Activated CD4-positive, alpha-beta T cell treated with anti-CD3 and anti-CD28 coated beads for 48 hours (primary cell): ENCODE data around the gene PCSK6.
"Not testable (repeated sequence)": the region's sequence is repeated elsewhere in the genome, so short reads cannot be mapped to it uniquely, and the experiment has no call there.

Experiments used
- DNase-seq: peaks from one replicate; pipeline ENCODE4 v3.0.0-alpha.2; 2020

The PCSK6 gene

GRCh38 chr15:101394654-101395053 is 94.9 kb downstream of the PCSK6 start:
- DNase-seq, result no peak

DNA sequence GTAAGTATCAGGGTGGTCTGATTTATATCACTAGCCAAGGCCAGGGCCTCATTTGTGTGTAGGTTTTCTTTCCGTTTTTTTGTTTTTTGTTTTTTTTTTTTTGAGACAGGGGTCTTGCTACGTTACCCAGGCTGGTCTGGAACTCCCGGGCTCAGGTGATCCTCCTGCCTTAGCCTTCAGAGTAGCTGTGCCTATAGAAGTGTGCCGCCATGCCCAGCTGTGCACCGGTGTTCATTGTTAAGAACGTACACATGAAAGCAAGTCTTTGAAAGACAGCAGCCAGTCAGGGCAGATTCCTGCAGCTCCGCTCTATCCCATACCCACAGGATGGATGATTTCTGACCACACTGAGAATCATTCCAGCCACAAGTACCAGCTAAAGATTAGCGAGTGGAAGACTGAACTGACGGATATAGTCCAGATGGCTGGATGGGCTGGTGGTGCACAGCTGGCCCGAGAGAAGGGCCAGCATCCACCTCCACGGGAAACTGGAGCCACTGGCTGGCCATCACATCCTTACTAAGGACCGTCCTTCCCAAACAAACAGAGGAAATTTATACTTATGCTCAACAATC is 95.4 kb downstream of the PCSK6 start:
- no peak for DNase-seq

DNA sequence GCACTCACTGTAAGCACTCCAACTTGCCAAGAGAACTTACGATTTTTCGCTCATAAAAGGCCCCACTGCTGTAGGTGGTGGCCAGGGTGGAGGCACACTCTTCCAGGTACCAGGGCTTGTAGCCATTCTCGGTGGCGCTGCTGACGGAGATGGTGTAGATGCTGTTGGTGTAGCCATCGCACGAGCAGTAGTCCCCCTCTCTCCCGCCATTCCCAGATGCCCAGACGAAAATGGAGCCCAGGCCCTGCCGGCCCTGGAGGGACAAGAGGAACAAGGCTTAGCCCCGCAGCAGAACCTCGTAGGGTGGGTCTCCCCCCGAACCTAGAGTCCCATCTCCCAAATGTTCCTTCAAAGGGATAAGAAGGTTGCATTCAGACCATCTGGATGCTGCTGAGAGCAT is 96.3 kb downstream of the PCSK6 start:
- DNase-seq, result no peak

DNA sequence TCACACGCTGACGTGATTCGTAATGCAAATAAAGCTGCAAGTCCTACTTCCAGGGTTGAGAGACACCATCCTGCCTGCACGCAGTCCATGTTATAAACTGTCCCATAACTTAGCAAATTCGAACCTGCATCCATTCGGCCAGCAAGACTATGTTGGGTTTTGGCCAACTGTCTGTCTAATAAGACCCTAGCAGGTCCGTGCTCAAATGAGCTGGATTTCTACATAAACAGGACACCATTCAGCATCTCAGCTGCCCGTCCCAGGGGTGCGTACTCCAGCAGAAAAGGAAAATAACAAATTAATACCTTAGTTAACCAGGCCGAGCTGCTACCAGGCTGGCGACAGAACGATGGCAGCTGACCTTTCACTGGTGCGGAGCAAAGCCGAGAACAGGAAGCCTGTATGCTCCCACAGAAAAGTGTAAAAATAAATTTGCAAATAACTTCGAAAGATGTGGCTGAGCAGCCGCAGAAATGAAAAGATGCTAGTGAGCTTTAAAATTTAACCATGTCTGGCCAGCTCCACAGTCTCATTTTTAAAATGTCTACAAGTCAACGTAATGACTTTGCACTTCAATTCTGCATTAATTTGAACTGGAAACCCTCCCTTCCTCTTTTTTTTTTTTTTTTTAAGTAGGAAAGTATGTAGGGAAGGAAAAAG is 97.4 kb downstream of the PCSK6 start:
- DNase-seq, result no peak

DNA sequence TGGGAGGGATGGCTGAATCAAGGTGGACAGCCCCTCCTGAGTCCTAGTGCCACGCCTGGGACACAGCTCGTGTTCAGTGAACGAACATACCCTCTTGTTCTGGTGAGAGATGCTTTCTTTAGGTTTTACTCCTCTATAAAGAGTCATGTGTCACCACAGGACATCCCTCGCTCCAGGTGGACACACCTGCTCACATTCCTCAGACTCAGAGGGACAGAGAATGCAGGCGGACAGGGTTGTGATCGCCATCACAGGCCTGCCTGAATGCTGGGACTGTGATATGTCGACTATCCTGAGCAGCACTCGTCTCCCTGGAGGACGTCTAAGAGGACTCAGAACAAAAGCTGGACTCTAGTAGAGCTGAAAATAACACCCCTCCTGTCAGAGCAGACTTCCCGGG is 98.1 kb downstream of the PCSK6 start:
- no peak for DNase-seq

DNA sequence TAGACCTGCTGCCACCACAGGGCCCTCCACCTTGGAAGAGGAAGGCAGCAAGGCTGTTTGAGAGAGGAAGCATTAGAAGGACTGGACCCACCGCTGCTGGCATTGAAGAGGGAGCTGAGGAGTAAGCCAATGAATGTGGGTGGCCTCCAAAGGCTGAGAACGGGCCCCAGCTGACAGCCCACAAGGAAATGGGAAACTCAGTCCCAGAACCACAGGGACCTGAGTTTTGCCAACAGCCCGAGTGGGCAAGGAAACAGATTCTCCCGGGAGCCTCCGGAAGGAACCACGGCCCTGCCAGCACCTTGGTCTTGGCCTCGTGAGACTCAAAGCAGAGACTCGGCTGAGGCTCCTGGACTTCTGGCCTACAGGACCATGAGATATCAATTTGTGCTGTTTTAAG is 99.0 kb downstream of the PCSK6 start:
- DNase-seq, result no peak

- DNase-seq, result no peak
Measured at GRCh38 chr15:101390060-101390459, 99.4 kb downstream of the PCSK6 start.

DNA sequence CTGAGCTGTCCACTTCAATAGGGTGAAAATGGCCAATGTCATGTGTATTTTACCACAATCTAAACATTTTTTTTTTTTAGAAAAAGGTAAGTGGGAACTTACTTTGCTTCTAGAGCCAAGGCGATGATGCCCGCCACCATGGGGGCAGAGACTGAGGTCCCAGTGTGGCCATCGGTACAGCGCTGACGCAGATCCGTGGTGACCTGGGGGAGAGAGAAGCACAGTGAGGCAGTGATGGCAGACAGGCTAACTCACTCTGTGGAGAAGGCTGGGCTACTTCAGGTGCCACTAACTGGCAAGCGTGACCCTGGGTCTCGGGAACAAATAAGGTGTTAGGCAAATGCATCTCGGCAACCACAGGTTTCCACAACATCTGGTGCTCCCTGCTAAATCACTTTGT is 100.1 kb downstream of the PCSK6 start:
- no peak for DNase-seq

DNA sequence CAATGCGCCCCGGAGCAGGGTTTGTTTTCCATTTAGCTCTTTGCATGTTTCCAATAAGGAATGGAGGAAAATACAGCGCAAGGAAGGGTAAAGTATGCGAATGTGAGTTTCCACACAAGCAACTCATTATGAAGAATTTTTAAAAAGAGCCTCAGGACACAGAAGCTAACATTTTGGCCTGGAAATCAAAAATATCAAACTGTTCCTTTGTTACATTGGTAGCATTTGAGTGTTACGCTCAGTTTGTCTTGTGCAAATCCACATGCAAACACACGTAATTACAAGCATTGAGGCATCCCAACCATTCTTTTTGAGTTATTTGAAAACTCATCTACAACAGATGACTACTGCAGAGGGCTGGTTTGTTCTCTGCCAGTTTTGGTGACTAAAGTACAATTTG is 101.5 kb downstream of the PCSK6 start:
- DNase-seq, result no peak

DNA sequence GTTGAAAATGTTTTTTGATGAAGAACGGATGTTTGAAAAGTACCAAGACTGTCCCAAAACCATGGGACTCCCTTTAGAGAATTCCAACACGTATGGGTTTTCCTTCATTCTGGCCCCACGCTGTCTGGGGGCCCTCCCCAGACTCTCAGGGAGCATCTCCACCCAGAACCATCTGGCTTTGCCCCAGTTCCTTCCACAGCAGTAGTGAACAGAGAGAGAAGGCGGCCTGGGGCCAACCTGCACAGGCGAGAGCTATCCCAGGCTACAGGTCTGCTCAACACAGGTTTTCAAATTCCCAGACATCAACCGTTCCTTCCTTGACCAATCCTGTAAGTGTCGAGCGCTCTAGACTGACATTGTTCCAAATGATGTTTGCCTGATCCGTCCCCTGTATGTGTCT is 101.9 kb downstream of the PCSK6 start:
- DNase-seq, result no peak

DNA sequence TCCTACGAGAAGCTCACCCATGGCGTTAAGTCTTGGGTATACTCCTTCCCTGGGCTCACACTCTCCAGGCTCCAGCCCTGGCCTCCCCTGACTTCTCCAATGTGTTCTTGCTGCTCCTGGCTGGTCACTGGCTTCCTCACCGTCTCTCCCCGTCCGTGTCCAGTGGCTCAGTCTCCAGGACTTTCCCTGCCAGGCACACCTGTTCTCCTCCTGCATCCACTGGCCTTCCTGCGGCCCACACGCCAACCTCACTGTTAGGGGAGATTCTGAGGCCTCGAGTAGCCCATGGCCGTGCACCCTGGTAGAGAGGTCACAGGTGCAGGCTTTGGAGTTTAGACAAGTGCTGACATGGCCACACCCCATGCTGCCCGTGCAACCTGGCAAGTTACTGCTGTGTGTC is 102.5 kb downstream of the PCSK6 start:
- DNase-seq, result no peak

DNA sequence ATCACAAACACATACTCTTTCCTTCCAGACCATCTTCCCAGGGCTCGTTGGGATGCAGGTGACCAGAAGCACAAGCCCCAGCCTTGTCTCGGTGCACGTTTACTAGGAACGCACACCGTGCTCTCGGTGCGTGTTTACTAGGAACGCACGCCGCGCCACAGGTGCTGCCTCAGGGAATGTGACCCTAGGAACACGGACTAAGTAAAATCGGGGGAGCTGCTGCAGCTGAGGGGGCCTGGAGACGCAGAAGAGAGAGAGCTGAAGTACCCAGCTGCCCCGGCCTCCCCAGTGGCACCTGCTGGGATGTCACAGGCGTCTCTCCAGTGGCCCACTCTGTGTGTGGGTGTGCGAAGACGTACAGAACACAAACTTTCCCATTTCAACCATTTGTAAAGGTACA is 103.5 kb downstream of the PCSK6 start:
- DNase-seq, result no peak

DNA sequence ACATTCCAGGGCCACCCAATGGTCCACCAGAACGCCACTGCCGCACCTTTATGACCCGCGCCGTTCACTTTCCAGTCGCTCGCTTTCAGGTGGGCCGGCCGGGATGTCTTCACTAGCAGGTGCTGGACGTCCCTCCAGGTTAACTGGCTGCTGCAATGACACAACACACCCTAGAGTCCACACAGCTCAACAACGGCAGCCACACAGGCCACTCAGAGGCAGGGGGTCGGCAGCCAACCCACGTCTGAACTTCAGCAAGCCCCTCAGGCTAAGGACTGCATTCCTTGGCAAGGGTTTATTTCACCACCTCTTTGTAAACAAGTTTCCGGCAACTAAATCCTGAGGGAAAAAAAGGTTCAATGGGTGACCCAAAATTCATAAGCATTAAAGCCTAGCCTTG is 105.2 kb downstream of the PCSK6 start:
- no peak for DNase-seq

GRCh38 chr15:101382544-101382943 is 107.0 kb downstream of the PCSK6 start:
- no peak for DNase-seq

GRCh38 chr15:101381671-101382212 is 107.8 kb downstream of the PCSK6 start:
- no peak for DNase-seq

GRCh38 chr15:101380146-101380545 is 109.4 kb downstream of the PCSK6 start:
- no peak for DNase-seq

DNA sequence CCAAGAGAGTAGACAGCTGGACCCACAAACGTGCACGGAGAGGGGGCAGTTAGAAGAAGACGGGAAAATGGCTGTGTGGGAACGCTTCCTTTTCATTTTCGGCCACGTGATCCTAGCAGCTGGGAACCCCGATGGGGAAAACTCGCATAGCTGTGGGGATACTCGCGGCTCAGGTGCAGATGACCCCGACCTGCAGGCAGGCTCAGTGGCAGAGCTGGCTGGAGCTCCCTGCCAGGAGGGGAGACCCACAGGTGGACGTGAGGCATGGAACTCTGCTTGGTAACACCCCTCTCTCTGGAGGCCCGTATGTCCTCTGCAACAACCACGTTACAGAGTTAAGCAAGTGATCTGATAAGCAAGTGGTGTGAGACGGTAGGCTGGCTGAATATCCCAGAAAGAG is 109.9 kb downstream of the PCSK6 start:
- DNase-seq, result no peak

DNA sequence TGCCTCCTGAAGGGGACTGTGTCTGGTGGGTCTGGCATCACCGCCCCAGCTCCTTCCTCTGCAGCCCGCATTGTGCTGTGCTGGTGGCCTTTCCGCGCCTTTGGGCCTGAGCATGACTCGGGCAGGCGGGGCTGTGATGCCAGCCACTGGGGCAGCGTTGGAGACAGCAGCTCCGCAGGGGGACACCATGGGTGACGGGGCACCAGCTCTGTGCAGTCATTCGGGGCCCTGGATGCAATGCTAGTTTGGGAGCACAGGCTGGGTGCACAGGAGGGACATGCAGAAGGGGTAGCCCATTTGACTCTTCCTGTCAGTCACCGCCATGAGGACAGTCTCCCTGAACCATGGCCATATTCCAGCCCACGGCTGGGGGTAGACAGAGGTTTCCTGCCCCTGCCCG is 110.6 kb downstream of the PCSK6 start:
- no peak for DNase-seq

- DNase-seq, result no peak
Measured at GRCh38 chr15:101378171-101378755, 111.2 kb downstream of the PCSK6 start.

DNA sequence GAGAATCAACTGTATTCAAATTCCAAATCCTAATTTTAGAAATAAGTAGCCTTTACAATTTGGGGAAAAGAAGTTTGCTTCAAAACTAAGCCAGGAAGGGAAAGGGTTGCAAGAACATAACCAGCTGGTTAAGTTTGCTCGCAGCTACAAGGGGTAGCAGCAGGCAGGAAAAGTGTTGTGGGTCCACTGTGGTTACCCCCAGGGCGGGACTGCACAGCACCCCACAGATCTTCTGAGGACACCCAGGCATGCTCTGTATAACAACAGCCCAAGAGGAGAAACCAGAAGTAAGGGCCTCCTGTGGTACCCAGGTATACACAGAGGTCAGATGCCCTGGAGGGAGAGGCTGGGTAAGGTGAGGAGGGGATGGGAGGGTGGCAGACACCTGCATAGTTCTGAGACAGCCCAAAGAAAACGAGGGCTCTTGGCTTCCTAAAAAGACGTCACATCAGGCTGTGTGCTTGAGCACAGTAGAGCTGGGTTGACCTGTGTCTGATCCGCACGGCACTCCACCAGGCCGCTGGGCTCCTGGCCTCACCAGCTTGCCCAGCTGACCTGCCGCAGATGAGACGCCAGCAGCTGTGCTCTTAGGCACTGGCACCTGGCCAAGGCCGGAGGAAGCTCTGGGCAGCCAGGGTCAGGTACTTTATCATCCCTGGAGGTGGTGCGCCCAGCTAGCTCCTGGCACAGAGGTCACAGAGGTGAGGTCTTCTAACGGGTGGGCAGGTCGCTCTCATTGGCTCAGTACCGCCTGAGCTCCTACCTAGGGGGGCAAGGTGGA is 112.7 kb downstream of the PCSK6 start:
- no peak for DNase-seq

DNA sequence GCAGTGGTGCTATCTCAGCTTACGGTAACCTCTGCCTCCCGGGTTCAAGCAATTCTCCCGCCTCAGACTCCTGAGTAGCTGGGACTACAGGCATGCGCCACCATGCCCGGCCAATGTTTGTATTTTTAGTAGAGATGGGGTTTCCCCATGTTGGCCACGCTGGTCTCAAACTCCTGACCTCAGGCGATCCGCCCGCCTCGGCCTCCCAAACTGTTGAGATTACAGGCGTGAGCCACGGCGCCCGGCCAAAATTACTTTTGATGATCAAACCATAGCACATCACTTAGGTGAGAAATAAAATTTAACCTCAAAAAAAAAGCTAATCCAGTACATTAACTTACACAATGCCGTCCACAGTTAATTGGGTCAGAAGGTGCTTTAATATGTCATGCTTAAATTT is 114.5 kb downstream of the PCSK6 start:
- DNase-seq, result not testable (repeated sequence)

- no peak for DNase-seq
Measured at GRCh38 chr15:101374326-101374725, 115.2 kb downstream of the PCSK6 start.

DNA sequence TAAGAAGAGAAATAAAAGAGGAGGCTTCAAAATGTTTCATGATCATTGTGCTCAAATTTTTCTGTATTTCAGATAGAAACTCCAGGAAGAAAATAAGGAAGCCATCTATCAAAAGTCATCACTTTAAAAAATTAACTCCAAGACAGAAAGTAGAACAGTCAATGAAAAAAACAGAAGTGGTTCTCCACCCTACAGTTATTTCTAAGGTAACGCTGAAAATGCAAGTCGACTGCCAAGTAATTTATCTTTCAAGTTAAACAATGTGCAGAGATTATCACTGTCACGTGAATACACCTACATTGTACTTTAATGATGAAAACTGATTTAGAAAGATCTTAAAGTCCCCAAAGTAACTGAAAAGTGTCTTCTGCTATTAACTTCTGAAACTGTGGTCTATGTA is 115.9 kb downstream of the PCSK6 start:
- no peak for DNase-seq
